Progenitor cell of endocrine pancreas (in vitro differentiated cells): ENCODE data around the gene IRF9. TPM values are rescaled to one million over a fixed set of nuclear protein-coding genes. Genes with fewer than 3 reads are reported as not detected.

Experiments used
- DNase-seq: peaks from one replicate; pipeline ENCODE4 v3.0.0; 2021; ENCODE audit warnings: low spot score; ENCODE audit not compliant: unreplicated experiment
- H3K27ac Mint-ChIP-seq: 2 replicates; pipeline ENCODE4 v1.8.0; 2021; ENCODE audit warnings: mild to moderate bottlenecking, moderate library complexity, mixed read lengths
- H3K27me3 Mint-ChIP-seq: 2 replicates; pipeline ENCODE4 v1.8.0; 2021; ENCODE audit warnings: mixed read lengths
- H3K36me3 Mint-ChIP-seq: 2 replicates; pipeline ENCODE4 v1.8.0; 2022; ENCODE audit warnings: mixed read lengths; ENCODE audit not compliant: insufficient read depth
- H3K4me1 Mint-ChIP-seq: 2 replicates; pipeline ENCODE4 v1.8.0; 2021; ENCODE audit warnings: low read depth, mixed read lengths
- H3K4me3 Mint-ChIP-seq: 2 replicates; pipeline ENCODE4 v1.8.0; 2021; ENCODE audit warnings: low read depth, mild to moderate bottlenecking, moderate library complexity, mixed read lengths
- H3K9me3 Mint-ChIP-seq: 2 replicates; pipeline ENCODE4 v1.8.0; 2021; ENCODE audit warnings: low read depth, mixed read lengths
- microRNA-seq: library from miRNA; unstranded; fragments of <30 nt; microRNA quantifications from one replicate; pipeline ENCODE4 v1.1.0, GENCODE V29; 2020; ENCODE audit warnings: borderline number of aligned reads; ENCODE audit not compliant: unreplicated experiment
- total RNA-seq: library from RNA; stranded (reverse); gene quantifications from 2 replicates; pipeline ENCODE4 v1.2.1, GENCODE V29; 2021
- TF ChIP-seq, protein P1 (sequence below): fragments of 200-600 bp; sonication (generic); IDR thresholded peaks from one replicate; pipeline ENCODE4 v1.5.0; 2021; ENCODE audit warnings: antibody characterized with exemption, mild to moderate bottlenecking; ENCODE audit not compliant: unreplicated experiment

IRF9 gene
- total RNA-seq, 1 donor from 2014 or later: 57.4 TPM

- Mint-ChIP-seq H3K4me3 (peak overlapping the region; percentile 92), H3K4me1 (peaks cover 22% of the 10 kb centered on the region), H3K36me3 (peaks cover 9% of the 10 kb centered on the region), H3K9me3 (no peaks in the 10 kb centered on the region), H3K27ac (peak overlapping the region; percentile 97), H3K27me3 (no peaks in the 10 kb centered on the region)
- TF ChIP-seq, protein P1, sequence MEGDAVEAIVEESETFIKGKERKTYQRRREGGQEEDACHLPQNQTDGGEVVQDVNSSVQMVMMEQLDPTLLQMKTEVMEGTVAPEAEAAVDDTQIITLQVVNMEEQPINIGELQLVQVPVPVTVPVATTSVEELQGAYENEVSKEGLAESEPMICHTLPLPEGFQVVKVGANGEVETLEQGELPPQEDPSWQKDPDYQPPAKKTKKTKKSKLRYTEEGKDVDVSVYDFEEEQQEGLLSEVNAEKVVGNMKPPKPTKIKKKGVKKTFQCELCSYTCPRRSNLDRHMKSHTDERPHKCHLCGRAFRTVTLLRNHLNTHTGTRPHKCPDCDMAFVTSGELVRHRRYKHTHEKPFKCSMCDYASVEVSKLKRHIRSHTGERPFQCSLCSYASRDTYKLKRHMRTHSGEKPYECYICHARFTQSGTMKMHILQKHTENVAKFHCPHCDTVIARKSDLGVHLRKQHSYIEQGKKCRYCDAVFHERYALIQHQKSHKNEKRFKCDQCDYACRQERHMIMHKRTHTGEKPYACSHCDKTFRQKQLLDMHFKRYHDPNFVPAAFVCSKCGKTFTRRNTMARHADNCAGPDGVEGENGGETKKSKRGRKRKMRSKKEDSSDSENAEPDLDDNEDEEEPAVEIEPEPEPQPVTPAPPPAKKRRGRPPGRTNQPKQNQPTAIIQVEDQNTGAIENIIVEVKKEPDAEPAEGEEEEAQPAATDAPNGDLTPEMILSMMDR: no peak
- DNase-seq: no peak
These were observed 53.0 kb downstream of the IRF9 start for GRCh38 chr14:24213866-24214662.

- Mint-ChIP-seq H3K9me3 (no peaks in the 10 kb centered on the region), H3K4me1 (peaks cover 22% of the 10 kb centered on the region), H3K27ac (peak within 1 kb of the TSS; percentile 95), H3K36me3 (peaks cover 4% of the 10 kb centered on the region), H3K27me3 (no peaks in the 10 kb centered on the region), H3K4me3 (peak within 1 kb of the TSS; percentile 88)
- DNase-seq: peak; percentile 54
- TF ChIP-seq, protein P1: peak; percentile 64
These were observed 54.7 kb downstream of the IRF9 start, which contains the start of gene MDP1 for GRCh38 chr14:24215495-24216344. Gene MDP1 (minus strand): TSS chr14:24216066. CDS start chr14:24215955, 111 bp downstream.

Small RNAs within 50 kb of the gene (microRNA-seq; reads per million reads assigned to microRNA genes)
- not detected for gene MIR7703

Other genes with a start within 250 kb of the IRF9 start
- gene DHRS4, start 207.5 kb upstream of the IRF9 start, total RNA-seq: 17.1 and 19.6 TPM in 2 replicates
- 12.2 and 14.0 TPM in 2 replicates for gene DHRS4L2, start 172.3 kb upstream of the IRF9 start, total RNA-seq
- gene CARMIL3, start 109.3 kb upstream of the IRF9 start, total RNA-seq: 4.3 and 4.9 TPM in 2 replicates
- not detected in 2 replicates for gene CPNE6, start 89.7 kb upstream of the IRF9 start, total RNA-seq
- gene PCK2, start 67.0 kb upstream of the IRF9 start, total RNA-seq: 29.7 and 34.7 TPM in 2 replicates
- gene DCAF11, start 46.5 kb upstream of the IRF9 start, total RNA-seq: 79.7 and 80.9 TPM in 2 replicates
- 2.3 and 2.8 TPM in 2 replicates for gene NRL, start 46.3 kb upstream of the IRF9 start, total RNA-seq
- 1.7 and 1.9 TPM in 2 replicates for gene FITM1, start 30.6 kb upstream of the IRF9 start, total RNA-seq
- 101 and 103 TPM in 2 replicates for gene PSME1, start 25.1 kb upstream of the IRF9 start, total RNA-seq
- 22.8 and 22.9 TPM in 2 replicates for gene EMC9, start 19.7 kb upstream of the IRF9 start, total RNA-seq
- gene PSME2, start 14.7 kb upstream of the IRF9 start, total RNA-seq: 118 and 120 TPM in 2 replicates
- 99.3 and 104 TPM in 2 replicates for gene RNF31, start 13.8 kb upstream of the IRF9 start, total RNA-seq
- gene REC8, start 10.8 kb downstream of the IRF9 start, total RNA-seq: 380 and 408 TPM in 2 replicates
- 54.9 and 56.4 TPM in 2 replicates for gene IPO4, start 27.6 kb downstream of the IRF9 start, total RNA-seq
- 52.9 and 56.2 TPM in 2 replicates for gene TM9SF1, start 34.2 kb downstream of the IRF9 start, total RNA-seq
- 0.29 TPM in 1 of 2 replicates, not detected in the other for gene TSSK4, start 44.4 kb downstream of the IRF9 start, total RNA-seq
- gene CHMP4A, start 52.2 kb downstream of the IRF9 start, total RNA-seq: 53.7 and 54.3 TPM in 2 replicates
- gene MDP1, start 54.8 kb downstream of the IRF9 start, total RNA-seq: 15.2 and 17.7 TPM in 2 replicates
- 161 TPM in 2 replicates for gene NEDD8, start 71.1 kb downstream of the IRF9 start, total RNA-seq
- gene GMPR2, start 71.7 kb downstream of the IRF9 start, total RNA-seq: 73.6 and 86.2 TPM in 2 replicates
- gene TINF2, start 81.4 kb downstream of the IRF9 start, total RNA-seq: 56.7 and 59.2 TPM in 2 replicates
- gene TGM1, start 101.9 kb downstream of the IRF9 start, total RNA-seq: 5.8 and 7.0 TPM in 2 replicates
- gene RABGGTA, start 110.3 kb downstream of the IRF9 start, total RNA-seq: 25.9 and 33.1 TPM in 2 replicates
- gene DHRS1, start 138.5 kb downstream of the IRF9 start, total RNA-seq: 33.4 and 34.4 TPM in 2 replicates
- 32.4 and 32.6 TPM in 2 replicates for gene NOP9, start 138.6 kb downstream of the IRF9 start, total RNA-seq
- 1.9 and 3.0 TPM in 2 replicates for gene CIDEB, start 146.7 kb downstream of the IRF9 start, total RNA-seq
- gene LTB4R2, start 148.9 kb downstream of the IRF9 start, total RNA-seq: 11.0 and 11.3 TPM in 2 replicates
- 8.4 TPM in 2 replicates for gene LTB4R, start 150.2 kb downstream of the IRF9 start, total RNA-seq
- 0.46 and 0.75 TPM in 2 replicates for gene ADCY4, start 173.8 kb downstream of the IRF9 start, total RNA-seq
- 0.62 and 1.5 TPM in 2 replicates for gene RIPK3, start 178.7 kb downstream of the IRF9 start, total RNA-seq
- gene NFATC4, start 206.9 kb downstream of the IRF9 start, total RNA-seq: 56.6 and 57.6 TPM in 2 replicates
- 38.3 and 40.0 TPM in 2 replicates for gene NYNRIN, start 237.7 kb downstream of the IRF9 start, total RNA-seq